Endothelial cell of umbilical vein (primary cell): ENCODE measurements around the gene KIF25. TPM values are rescaled to one million over a fixed set of nuclear protein-coding genes. Genes with fewer than 3 reads are reported as not detected.
A peak's percentile ranks its signal among the peaks of the same experiment; 100 is the strongest.

ENCODE experiments used
- BruUV-seq: library from RNA; stranded (reverse); fragments of 400-500 nt; replicated peaks from 2 replicates; lab custom pipeline; 2021; lab: Mats Ljungman, UMichigan
- CTCF ChIA-PET: fragments of 300-600, 350-600 bp; sonication (Branson Sonifier 250); formaldehyde crosslinking; loops from one replicate; lab custom pipeline; 2021; ENCODE audit warnings: antibody characterized with exemption, inconsistent platforms; lab: Charles Lee
- POLR2A ChIA-PET: fragments of 300-600, 350-600 bp; sonication (Branson Sonifier 250); formaldehyde crosslinking; loops from one replicate; lab custom pipeline; 2021; ENCODE audit warnings: antibody characterized with exemption, inconsistent platforms; lab: Charles Lee
- DNase-seq: peaks from one replicate; pipeline ENCODE4 v3.0.0-alpha.2; 2011; ENCODE audit warnings: low read depth, low spot score
- FAIRE-seq: peaks from 2 replicates; lab custom pipeline; 2011; peaks lifted over from hg19 to GRCh38; lab: Jason Lieb, UNC
- H2AFZ ChIP-seq: 2 replicates; pipeline ENCODE4 v1.6.0; 2012; ENCODE audit warnings: low read depth, low read length, control low read depth, inconsistent platforms
- H3K27ac ChIP-seq: 2 replicates; pipeline ENCODE4 v1.5.1; 2011; ENCODE audit warnings: low read depth, mild to moderate bottlenecking, control low read depth, low read length, moderate library complexity; ENCODE audit not compliant: insufficient read depth
- H3K27me3 ChIP-seq, 2 experiments: 2 replicates each; pipeline versions ENCODE4 v1.6.0 to v1.6.1; 2011; ENCODE audit warnings: low read length in 2 of 2, mixed read lengths in 1 of 2; ENCODE audit not compliant: control insufficient read depth in 2 of 2, insufficient read depth in 2 of 2
- H3K36me3 ChIP-seq, 2 experiments: 2 replicates in 1 of 2; 3 replicates in 1 of 2; pipeline ENCODE4 v1.5.1; 2011; ENCODE audit warnings: low read length in 2 of 2, mild to moderate bottlenecking in 1 of 2, moderate library complexity in 1 of 2; ENCODE audit not compliant: control insufficient read depth in 2 of 2, insufficient read depth in 2 of 2; ENCODE audit errors: extremely low read depth in 1 of 2
- H3K4me1 ChIP-seq: 3 replicates; pipeline ENCODE4 v1.5.1; 2011; ENCODE audit warnings: mild to moderate bottlenecking, low read length; ENCODE audit not compliant: control insufficient read depth, insufficient read depth; ENCODE audit errors: extremely low read depth
- H3K4me2 ChIP-seq: 2 replicates; pipeline ENCODE4 v1.6.1; 2011; ENCODE audit warnings: low read length, control low read depth, mixed read lengths; ENCODE audit not compliant: insufficient read depth
- H3K4me3 ChIP-seq, 3 experiments: fragments of 200-600 bp in 1 of 3; sonication (generic), shearing (Covaris generic) in 1 of 3; replicated peaks in 1 of 3; 2 replicates each; pipeline ENCODE4 v1.5.1; 2011 to 2016; ENCODE audit warnings: control low read depth in 3 of 3, low read length in 3 of 3, mild to moderate bottlenecking in 2 of 3, inconsistent platforms in 1 of 3, low read depth in 1 of 3, moderate library complexity in 1 of 3; ENCODE audit not compliant: insufficient read depth in 1 of 3
- H3K79me2 ChIP-seq: 2 replicates; pipeline ENCODE4 v1.6.0; 2012; ENCODE audit warnings: low read length, inconsistent platforms; ENCODE audit not compliant: control insufficient read depth, insufficient read depth
- H3K9ac ChIP-seq: replicated peaks from 2 replicates; pipeline ENCODE3; 2011; ENCODE audit warnings: low read length, control low read depth; ENCODE audit not compliant: insufficient read depth; ENCODE audit errors: extremely low read depth
- H3K9me1 ChIP-seq: replicated peaks from 3 replicates; pipeline ENCODE4 v1.6.0; 2011; ENCODE audit warnings: mild to moderate bottlenecking, low read length; ENCODE audit not compliant: control insufficient read depth, insufficient read depth; ENCODE audit errors: extremely low read depth
- H3K9me3 ChIP-seq: replicated peaks from 2 replicates; pipeline ENCODE4 v1.5.1; 2012; ENCODE audit warnings: low read length, inconsistent platforms; ENCODE audit not compliant: control insufficient read depth, insufficient read depth
- H4K20me1 ChIP-seq: replicated peaks from 2 replicates; pipeline ENCODE3; 2011; ENCODE audit warnings: mild to moderate bottlenecking, low read length; ENCODE audit not compliant: control insufficient read depth, insufficient read depth; ENCODE audit errors: extremely low read depth
- CTCF ChIP-seq, 2 donors: IDR thresholded peaks; 1 replicate in 1 of 2; 2 replicates in 1 of 2; pipeline ENCODE4 v1.5.1; 2011; ENCODE audit warnings: low read length in 2 of 2, mild to moderate bottlenecking in 2 of 2, moderate library complexity in 2 of 2, control low read depth in 1 of 2, inconsistent platforms in 1 of 2, low read depth in 1 of 2; ENCODE audit not compliant: insufficient read depth in 1 of 2; ENCODE audit errors: extremely low read depth in 1 of 2
- FOS ChIP-seq: IDR thresholded peaks from 2 replicates; pipeline ENCODE4 v1.6.1; 2011; ENCODE audit warnings: mild to moderate bottlenecking, low read length, moderate library complexity, borderline replicate concordance; ENCODE audit not compliant: insufficient read depth
- GATA2 ChIP-seq: IDR thresholded peaks from 2 replicates; pipeline ENCODE4 v1.7.0; 2011; ENCODE audit warnings: low read depth, mild to moderate bottlenecking, moderate library complexity, mixed read lengths, low read length; ENCODE audit not compliant: insufficient read length, insufficient read depth
- JUN ChIP-seq: IDR thresholded peaks from 2 replicates; pipeline ENCODE4 v1.6.1; 2011; ENCODE audit warnings: borderline replicate concordance, low read depth; ENCODE audit not compliant: insufficient read length, insufficient read depth
- MYC ChIP-seq: IDR thresholded peaks from one replicate; pipeline ENCODE4 v1.6.1; 2011; ENCODE audit warnings: mild to moderate bottlenecking, low read depth, low read length
- POLR2A ChIP-seq: IDR thresholded peaks from 2 replicates; pipeline ENCODE4 v1.6.1; 2012; ENCODE audit warnings: low read depth, mild to moderate bottlenecking, control low read depth, low read length
- POLR2AphosphoS5 ChIP-seq: IDR thresholded peaks from 2 replicates; pipeline ENCODE4 v1.6.1; 2012; ENCODE audit warnings: low read depth, mild to moderate bottlenecking, control low read depth, low read length, moderate library complexity; ENCODE audit not compliant: insufficient read depth
- dilution Hi-C: fragments of 300-500 bp; cut with MboI; formaldehyde crosslinking; loops from one replicate; pipeline ENCODE4 v1.15.0; 2019; ENCODE audit warnings: low sequenced_read_pairs; ENCODE audit not compliant: extremely low pct_ligation_motif_present
- intact Hi-C: fragments of 100-400 bp; cut with micrococcal nuclease; formaldehyde crosslinking; loops from one replicate; pipeline ENCODE4 v1.10.0; 2022
- polyA plus RNA-seq, 4 experiments: library from polyadenylated mRNA; depleted of rRNA in 3 of 4; stranded (reverse) in 3 of 4; unstranded in 1 of 4; fragments of >200 nt; gene quantifications; 2 replicates each; pipeline versions ENCODE4 v1.2.1 to v1.2.3, GENCODE V29; 2011 to 2012; ENCODE audit warnings: missing spikeins in 1 of 4
- total RNA-seq: library from RNA; stranded (reverse); gene quantifications from 2 replicates; pipeline ENCODE4 v1.2.3, GENCODE V29; 2021
- TF ChIP-seq, protein P1 (sequence below): IDR thresholded peaks from 2 replicates; pipeline ENCODE4 v1.6.1; 2011; ENCODE audit not compliant: insufficient read depth, insufficient read length

The KIF25 gene
- total and polyA plus RNA-seq, 2 donors (not counting 3 experiments of a cell fraction or from before 2014, with no cell fraction given): not detected

- Histone ChIP-seq H3K4me3 (no peak overlapping the region), H3K9ac (peak overlapping the region; percentile 22), H3K36me3 (no peaks in the 10 kb centered on the region), H3K79me2 (no peaks in the 10 kb centered on the region), H3K9me3 (no peaks in the 10 kb centered on the region), H2AFZ (peak overlapping the region; percentile 27), H3K27me3 (no peaks in the 10 kb centered on the region), H3K4me1 (peaks cover 25% of the 10 kb centered on the region), H4K20me1 (no peaks in the 10 kb centered on the region), H3K9me1 (no peaks in the 10 kb centered on the region), H3K27ac (peak overlapping the region; percentile 40), H3K4me2 (no peak overlapping the region)
- TF ChIP-seq GATA2 (peak; percentile 84), FOS (peak; percentile 32)
- TF ChIP-seq, protein P1, sequence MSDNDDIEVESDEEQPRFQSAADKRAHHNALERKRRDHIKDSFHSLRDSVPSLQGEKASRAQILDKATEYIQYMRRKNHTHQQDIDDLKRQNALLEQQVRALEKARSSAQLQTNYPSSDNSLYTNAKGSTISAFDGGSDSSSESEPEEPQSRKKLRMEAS: no peak
- POLR2A ChIA-PET: no interaction called here
- no TSS peak for BruUV-seq
- FAIRE-seq: peak; percentile 84
- DNase-seq: no peak
- intact Hi-C loops (loop anchor here (10.0 kb wide), 1 partner anchor 207 kb away; the partner anchor contains the start of gene AFDN), dilution Hi-C loops (no loop called here)
- CTCF ChIA-PET: interaction anchor here (0.9 to 1.2 kb wide), 5 partner anchors 11 to 681 kb away, joined by 3 to 6 read pairs (median 3); no protein-coding TSS in a partner anchor
Measured at GRCh38 chr6:168032005-168032760, 34.7 kb downstream of the KIF25 start.

DNA sequence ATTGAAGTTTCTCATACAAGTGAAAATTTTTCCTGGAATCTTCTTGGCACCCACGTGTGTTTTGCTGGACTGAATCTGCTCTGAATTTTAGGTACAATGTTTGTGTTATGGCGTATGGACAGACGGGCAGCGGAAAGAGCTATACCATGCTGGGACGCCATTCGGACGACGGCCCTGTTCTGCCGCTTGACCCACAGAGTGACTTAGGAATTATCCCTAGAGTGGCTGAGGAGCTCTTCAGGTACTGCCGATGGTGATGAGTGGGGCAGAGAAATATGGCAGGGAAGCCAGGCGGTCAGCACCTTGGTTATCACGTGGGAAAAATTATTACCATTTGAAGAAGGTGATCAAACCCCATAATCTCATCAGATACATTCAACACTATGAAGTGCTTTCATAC is 36.3 kb downstream of the KIF25 start:
- dilution Hi-C loops: no loop called here
- Histone ChIP-seq H3K4me1 (peaks cover 25% of the 10 kb centered on the region), H3K9me1 (no peaks in the 10 kb centered on the region), H3K27me3 (no peaks in the 10 kb centered on the region), H3K9ac (no peak overlapping the region), H2AFZ (no peak overlapping the region), H3K27ac (no peak overlapping the region), H3K79me2 (no peaks in the 10 kb centered on the region), H3K36me3 (no peaks in the 10 kb centered on the region), H4K20me1 (no peaks in the 10 kb centered on the region), H3K9me3 (no peaks in the 10 kb centered on the region), H3K4me3 (no peak overlapping the region), H3K4me2 (no peak overlapping the region)
- intact Hi-C loops: loop anchor here (10.0 kb wide), 1 partner anchor 209 kb away; the partner anchor contains the start of gene AFDN
- POLR2A ChIA-PET: no interaction called here
- FAIRE-seq: no peak
- BruUV-seq: no TSS peak
- no peak for DNase-seq
- CTCF ChIA-PET: no interaction called here
- no peak for TF ChIP-seq JUN
- TF ChIP-seq GATA2: no peak
- TF ChIP-seq, protein P1: no peak
- TF ChIP-seq POLR2A: no peak
- no peak for TF ChIP-seq FOS
- no peak for TF ChIP-seq POLR2AphosphoS5
- no peak for TF ChIP-seq CTCF (IDR thresholded peaks at IDR 0.05; ENCODE audit: extremely low read depth in 1 of 2, insufficient read depth in 1 of 2, low read depth in 1 of 2, low read length in 2 of 2)
- no peak for TF ChIP-seq MYC
